Right kidney (tissue), 1 donor: ENCODE data around the gene NCS1.
"Not testable (repeated sequence)": the region's sequence is repeated elsewhere in the genome, so short reads cannot be mapped to it uniquely, and the experiment has no call there.

Experiments
- DNase-seq: peaks from one replicate; pipeline ENCODE4 v3.0.0-alpha.2; 2016

Gene NCS1

GRCh38 chr9:130237763-130238524 lies 65.7 kb downstream of the NCS1 start:
- no peak for DNase-seq

DNA sequence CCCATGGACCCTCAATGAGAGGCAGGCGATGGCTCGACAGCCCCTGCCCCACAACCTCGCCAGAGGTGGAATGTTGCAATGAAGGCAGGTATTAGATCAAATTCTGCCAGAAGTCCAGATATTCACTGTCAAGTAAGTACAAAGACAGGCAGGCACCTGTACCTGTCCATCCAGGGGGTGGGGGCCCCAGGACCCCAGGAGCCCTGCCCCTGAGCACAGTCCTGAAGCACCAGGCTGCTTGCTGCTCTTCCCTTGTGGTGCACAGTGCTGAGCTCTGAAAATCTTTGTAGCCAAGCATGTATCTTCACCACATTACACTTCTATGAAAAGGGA lies 67.1 kb downstream of the NCS1 start:
- no peak for DNase-seq

DNA sequence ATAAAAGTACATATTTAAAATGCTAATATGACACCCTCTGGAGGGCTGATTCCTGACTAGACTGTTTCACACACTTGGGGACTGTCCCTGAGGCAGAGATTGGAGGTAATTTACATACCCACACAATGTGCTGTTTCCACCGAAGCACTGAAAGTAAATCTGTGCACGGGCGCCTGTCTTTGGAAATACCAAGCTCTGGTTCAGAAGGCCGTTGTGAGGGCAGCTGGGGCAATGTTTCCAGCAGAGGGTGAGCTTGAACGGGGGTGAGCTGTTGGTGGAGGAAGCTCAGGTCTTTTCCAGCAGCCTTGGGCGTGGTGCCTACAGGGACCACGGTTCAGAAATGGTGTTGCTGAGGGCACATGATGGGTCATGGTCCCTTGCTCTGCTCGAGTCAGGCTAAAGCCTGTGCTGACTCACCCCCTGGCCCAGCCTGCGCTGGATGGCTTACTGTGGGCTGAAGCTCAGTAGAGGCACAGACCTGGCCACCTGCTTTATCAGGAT lies 67.6 kb downstream of the NCS1 start:
- DNase-seq, result peak; percentile 13

DNA sequence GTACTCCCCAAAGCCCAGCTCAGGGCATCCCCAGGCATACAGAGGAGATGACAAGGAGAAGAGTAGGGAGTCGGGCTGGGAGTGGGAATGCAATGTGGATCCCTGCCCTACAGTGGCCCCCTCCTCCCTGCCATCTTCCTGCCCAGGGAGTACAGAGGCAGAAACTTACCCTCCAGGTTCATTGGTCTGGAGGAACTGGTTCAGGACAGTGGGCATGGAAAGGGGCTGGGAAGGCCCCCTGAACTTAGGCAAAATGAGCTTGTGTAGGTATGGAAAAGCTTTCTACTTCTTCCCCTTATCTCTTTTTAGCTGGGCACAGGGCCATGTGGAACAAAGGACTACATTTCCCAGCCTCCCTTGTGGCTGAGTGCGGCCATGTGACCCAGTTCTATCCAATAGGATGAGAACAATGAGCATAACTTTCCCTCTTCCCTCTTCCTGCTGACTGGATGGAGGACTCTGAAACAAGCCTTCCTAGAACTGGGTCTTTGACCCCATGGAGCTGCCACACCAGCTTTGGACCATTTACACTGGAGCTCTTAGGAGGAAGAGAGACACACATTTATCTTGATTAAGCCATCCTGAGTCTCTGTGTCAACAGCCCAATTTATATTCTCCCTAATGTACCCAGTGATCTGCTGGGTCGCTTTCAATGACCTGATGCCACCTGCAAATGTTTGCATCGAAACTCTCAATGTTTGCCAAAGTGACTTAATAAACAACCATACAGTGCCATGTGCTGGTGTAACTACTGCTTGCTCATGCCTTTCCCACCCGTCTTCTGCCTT lies 68.4 kb downstream of the NCS1 start:
- DNase-seq, result peak; percentile 49

DNA sequence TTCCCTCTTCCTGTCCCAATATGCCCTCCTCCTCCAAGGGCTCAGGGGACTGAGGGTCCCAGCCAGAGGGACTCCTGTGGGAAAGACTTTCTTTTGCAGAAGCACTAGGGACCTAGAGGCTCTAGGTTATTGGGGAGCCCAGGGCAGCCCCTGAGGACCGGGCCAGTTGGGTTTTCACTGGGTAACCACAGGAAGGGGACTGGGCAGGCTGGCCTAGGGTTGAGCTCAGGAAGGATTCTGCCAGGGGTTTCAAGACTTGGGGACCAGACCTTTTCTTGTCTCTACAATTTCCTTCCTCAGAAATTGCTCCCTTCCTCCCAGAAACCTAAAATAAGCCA lies 69.0 kb downstream of the NCS1 start:
- no peak for DNase-seq

DNA sequence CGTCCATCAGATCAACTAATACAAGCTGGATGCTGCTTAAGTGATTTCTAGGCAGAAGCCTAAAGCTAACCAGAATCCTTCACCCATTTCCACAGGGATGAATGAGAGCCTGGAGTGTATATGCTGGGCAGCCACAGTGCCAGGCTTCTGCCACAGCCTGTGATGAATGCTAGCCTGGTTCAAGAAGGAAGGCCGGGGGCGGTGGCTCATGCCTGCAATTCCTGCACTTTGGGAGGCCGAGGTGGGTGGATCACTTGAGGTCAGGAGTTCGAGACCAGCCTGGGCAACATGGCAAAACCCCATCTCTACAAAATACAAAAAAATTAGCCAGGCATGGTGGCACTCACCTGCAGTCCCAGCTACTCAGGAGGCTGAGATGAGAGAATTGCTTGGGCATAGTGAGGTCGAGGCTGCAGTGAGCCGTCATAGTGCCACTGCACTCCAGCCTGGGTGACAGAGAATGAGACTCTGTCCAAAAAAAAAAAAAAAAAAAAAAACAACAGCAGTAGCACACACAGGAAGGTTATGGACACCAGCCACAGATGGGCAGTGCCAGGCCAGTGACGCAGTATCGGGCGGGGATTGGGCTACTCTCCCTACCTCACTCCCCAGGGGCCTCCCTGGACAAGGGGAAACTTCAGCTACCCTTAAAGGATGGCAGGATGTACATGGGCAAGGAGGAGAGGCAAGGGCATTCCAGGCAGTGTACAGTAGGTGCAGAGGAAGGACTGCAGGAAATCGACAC lies 70.2 kb downstream of the NCS1 start:
- no peak for DNase-seq

DNA sequence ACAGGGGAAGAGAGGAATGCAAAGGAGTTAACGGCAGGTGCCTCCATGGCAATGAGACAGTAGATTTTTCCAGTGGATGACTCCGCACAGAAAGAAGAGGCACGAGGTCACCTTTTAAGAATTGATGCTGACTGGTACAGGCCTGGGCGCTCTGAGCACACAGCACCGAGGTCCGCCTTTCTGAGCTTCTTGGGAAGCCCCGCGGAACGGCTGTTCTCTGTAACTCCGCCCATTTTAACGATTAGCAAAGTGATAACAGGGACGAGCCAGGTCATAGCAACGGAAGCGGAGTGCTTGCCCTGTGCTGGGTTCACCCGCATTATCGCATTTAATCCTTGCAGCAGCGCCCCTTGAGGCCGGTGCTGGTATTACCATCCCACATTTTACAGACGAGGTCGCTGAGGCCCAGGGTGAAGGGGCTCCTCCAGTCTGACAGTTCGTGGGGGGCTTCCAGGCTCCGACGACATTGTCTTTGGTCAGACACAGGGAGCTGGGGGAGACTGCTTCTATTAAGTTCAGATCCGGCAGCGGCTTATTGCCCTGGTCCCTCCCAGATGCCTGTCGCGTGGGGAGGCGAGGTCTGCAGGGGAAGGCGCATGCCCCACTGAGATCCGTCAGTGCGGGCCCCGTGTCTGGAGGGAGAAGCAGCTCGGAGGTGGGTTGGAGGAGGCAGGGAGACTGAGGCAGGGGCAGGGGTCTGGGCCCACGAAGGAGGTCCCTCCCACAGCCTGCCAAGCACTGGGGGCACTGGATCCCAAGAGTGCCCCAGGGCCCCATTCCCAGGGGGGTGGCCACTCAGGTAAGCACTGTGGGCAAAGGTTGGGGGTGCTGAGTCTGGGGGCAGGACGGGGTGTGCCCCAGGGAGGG lies 71.0 kb downstream of the NCS1 start:
- peak; percentile 63 for DNase-seq

- DNase-seq, result no peak
These were observed 71.6 kb downstream of the NCS1 start for GRCh38 chr9:130243882-130244170.

DNA sequence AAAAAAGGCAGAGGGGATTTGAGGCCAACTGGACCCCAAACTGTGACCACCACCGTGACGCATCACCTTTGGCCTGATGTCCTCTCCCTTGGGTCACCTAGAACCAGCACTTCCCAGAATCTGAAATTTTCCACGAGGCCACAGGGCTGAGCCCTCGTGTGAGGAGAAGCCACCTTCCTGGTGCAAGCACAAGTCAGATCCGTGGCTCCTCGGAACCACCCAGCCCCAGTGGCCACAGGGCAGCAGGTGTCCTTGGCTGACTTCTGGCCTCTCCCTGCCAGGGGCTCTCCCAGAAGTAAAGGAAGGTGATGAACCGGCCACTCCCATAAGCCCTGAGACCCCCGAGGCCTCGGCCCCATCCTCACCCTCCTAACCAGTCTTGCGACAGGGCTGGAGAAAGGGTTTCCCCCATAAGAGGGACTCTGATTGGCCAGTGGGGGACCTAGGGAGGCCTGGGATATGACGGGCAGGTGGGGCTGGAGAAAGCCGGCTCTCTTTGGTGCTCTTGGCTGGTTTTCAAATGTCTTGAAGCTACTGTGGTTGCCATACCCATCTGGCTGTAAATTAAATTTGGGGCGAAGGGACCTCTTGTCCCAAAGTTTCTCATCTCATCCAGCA lies 72.5 kb downstream of the NCS1 start:
- DNase-seq, result no peak

- DNase-seq, result no peak
These were observed 73.3 kb downstream of the NCS1 start for GRCh38 chr9:130245474-130245873.

DNA sequence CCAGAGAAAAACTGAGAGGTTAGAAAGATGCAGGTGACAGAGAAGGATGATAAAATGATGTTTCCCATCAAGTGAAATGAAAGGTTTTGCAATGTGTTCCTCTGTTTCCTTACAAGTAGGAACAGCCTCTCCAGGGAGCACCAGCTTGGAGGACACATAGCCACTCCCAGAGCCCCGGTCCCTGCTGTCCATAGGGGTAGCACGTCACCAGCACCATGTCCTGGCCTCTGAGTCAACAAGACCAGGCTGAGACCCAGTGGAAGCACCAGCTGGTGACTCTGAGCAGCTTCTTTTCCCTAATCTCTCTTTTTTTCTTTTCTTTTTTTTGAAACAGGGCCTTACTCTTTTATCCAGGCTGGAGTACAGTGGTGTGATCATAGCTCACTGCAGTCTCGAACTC lies 73.9 kb downstream of the NCS1 start:
- no peak for DNase-seq

- DNase-seq, result no peak
These were observed 82.8 kb downstream of the NCS1 start for GRCh38 chr9:130254747-130255630.

DNA sequence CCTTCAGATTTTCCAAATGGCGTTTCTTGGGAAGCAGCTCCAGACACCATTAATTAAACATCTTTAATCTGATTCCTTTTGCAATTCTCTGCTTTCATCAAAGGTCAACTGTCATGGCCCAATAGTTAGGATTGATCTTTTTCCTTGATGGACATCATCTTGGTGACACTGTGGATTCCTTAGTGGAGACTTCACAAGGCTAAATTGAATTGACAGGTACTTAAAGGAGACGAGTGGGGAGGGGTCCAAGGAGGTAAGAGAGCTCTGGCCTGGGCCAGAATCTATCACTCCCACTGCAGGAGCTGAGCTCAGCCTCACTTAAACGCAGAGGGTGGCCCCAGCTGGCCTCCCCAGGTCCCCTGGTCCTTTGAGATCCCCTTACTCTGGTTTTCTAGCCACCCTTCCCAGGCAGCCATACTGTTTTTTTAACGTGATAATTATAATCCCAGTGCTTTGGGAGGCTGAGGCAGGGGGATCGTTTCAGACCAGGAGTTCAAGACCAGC lies 83.5 kb downstream of the NCS1 start:
- no peak for DNase-seq

DNA sequence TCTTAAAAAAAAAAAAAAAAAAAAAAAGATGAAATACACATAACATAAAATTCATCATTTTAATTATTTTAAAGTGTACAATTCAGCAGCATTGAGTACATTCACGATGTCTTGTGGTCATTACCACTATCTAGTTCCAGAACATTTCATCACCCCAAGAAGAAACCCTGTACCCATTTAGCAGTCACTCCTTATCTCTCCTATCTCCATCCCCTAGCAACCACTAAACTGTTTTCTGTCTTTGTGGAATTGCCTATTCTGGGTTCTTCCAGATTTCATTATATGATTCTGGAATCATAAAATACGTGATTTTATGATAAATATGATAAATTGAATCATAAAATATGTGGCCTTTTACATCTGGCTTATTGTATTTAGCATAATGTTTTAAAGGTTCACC lies 84.4 kb downstream of the NCS1 start:
- no peak for DNase-seq

DNA sequence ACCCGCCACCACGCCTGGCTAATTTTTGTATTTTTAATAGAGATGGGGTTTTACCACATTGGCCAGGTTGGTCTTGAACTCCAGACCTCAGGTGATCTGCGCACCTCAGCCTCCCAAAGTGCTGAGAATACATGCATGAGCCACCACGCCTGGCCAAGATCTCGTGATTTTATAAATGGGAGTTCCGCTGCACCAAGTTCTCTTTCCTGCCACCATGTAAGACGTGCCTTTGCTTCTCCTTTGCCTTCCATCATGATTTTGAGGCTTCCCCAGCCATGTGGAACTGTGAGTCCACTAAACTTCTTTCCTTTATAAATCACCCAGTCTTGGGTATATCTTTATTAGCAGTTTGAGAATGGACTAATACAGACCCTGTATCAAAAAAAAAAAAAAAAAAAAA lies 85.9 kb downstream of the NCS1 start:
- not testable (repeated sequence) for DNase-seq

DNA sequence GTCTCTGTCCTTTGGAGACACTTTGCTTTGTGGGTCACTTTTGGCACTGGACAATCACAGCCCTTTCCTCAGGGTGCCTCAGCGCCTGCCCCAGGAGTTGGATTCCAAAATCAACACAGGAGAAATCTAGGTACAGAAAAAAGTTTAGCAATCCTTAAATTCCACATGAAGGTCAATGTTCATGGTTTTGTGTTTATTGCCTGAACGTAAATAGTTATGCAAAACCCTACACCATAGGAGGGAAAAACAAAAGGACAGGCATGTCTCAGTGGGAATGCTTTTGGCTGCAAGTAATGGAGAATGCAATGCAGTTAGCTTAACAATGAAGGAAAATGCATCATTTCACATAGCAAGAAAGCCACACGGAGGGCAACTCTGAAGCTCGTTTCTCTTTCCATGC lies 86.8 kb downstream of the NCS1 start:
- DNase-seq, result no peak

GRCh38 chr9:130260816-130261765 lies 88.9 kb downstream of the NCS1 start:
- DNase-seq, result no peak

DNA sequence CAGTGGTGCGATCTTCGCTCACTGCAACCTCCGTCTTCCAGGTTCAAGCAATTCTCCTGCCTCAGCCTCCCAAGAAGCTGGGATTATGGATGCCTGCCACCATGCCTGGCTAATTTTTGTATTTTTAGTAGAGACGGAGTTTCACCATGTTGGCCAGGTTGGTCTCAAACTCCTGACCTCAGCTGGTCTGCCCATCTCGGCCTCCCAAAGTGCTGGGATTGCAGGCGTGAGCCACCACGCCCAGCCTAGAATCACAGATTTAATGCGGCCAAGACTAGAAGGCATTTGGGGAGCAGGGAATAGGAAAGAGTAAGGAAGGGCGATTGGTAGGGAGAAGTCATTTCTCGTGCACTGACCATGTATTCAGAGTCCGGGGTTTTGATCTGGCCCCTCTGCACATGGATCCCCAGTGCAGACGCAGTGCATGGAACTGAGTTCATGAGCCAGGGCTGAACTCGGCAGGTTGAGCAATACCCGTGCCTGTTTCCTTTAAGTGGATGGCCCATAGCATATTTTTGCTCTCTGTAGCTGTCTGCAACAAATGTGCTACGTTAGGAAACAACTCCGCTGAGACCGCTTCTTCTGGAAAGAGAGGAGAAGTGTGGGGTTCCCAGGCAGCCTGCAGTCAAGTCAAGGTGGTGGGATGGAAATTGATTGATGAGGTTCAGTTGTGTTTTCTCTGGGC lies 90.0 kb downstream of the NCS1 start:
- no peak for DNase-seq

DNA sequence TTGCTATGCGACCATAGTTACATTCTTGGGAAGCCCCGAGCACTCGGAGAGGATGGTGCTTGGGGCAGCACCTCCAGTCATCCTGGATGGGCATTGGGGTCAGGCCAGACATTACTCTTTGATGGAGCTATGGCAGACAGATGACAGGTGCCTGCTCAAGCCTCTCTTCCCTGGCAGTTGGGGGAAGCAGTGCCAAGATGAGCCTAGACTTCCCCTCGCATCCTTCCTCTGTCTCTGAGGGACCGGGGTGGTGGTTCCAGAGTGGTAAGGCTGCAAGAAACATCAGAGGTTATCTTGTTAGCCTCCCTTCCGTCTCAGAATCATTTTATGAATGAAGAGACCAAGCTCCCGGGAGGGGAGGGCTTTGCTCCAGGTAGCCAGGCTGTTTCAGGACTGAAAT lies 90.6 kb downstream of the NCS1 start:
- DNase-seq, result no peak
